ENCODE data around the gene SLC9A9.

Gene SLC9A9

DNA sequence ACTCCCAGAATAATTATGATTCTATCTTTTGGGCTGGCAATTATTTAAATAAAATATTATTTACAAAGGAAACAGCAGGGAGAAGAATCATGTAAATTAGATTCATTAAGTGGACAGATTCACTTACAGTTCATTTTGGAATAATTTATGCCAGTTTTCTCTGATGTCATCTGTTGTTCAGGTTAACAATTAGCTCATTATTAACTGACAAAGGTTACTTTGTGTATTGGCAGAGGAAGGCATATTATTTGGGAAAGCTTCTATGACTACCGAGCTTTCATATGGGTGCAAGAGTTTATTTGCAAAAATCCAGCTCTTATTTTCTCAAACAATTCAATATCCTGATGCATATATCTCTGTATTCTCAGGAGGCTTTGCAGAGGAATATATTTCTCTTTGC, 504.3 kb downstream of the SLC9A9 start:
- H3K9ac ChIP-seq (ENCODE audit: low read length) = no peak overlapping the region
- H3K4me3 ChIP-seq (ENCODE audit: low read length) = no peak overlapping the region
- no peaks in the 10 kb centered on the region for H3K36me3 ChIP-seq (ENCODE audit: control insufficient read depth, insufficient read depth, low read length)
- H3K27ac ChIP-seq (ENCODE audit: low read depth, low read length) = no peak overlapping the region
- H3K27me3 ChIP-seq (ENCODE audit: control insufficient read depth, insufficient read depth, low read length) = no peaks in the 10 kb centered on the region
- no peaks in the 10 kb centered on the region for H3K4me1 ChIP-seq (ENCODE audit: control insufficient read depth, insufficient read depth, low read length)

DNA sequence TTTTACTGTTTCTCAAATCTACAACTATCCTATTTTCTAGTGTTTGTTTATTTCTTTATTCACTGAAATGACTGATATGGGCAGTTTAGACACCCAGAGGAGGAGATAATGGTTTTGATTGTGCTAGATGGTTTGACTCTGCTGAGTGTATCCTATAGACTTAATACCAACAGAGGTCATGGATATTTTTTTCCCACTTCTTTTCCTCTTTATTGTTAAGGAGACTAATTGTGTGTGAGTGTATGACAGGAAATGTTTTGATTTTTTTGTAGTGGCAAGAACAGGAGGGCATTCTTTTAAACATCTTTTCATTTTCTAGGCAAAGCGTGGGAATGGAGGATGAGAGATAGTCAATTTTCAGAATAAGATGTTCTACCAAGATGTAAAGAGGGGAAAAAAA, 505.2 kb downstream of the SLC9A9 start:
- no peaks in the 10 kb centered on the region for H3K27me3 ChIP-seq (ENCODE audit: control insufficient read depth, insufficient read depth, low read length)
- no peaks in the 10 kb centered on the region for H3K4me1 ChIP-seq (ENCODE audit: control insufficient read depth, insufficient read depth, low read length)
- no peak overlapping the region for H3K4me3 ChIP-seq (ENCODE audit: low read length)
- no peak overlapping the region for H3K9ac ChIP-seq (ENCODE audit: low read length)
- no peaks in the 10 kb centered on the region for H3K36me3 ChIP-seq (ENCODE audit: control insufficient read depth, insufficient read depth, low read length)
- no peak overlapping the region for H3K27ac ChIP-seq (ENCODE audit: low read depth, low read length)

DNA sequence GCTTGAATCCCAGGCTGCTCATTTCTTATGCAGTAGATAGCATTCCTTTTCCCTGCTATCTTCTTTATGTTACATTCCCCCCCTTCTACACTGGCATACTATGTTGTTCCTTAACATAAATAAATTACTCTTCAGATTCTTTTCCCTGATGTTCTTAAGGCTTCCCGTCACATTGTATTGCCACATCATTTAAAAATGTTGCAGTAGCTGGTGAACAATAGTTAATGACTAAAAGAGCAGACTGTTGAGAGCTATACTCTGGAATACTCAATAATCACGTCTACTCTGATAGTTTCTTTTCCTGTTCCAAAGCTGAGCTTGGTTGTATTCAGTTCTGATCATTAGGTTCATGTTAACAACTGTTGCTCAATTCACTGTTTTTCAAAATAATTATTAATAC, 508.8 kb downstream of the SLC9A9 start:
- no peak overlapping the region for H3K4me3 ChIP-seq (ENCODE audit: low read length)
- H3K36me3 ChIP-seq (ENCODE audit: control insufficient read depth, insufficient read depth, low read length) = no peaks in the 10 kb centered on the region
- no peak overlapping the region for H3K9ac ChIP-seq (ENCODE audit: low read length)
- H3K27ac ChIP-seq (ENCODE audit: low read depth, low read length) = no peak overlapping the region
- no peaks in the 10 kb centered on the region for H3K27me3 ChIP-seq (ENCODE audit: control insufficient read depth, insufficient read depth, low read length)
- H3K4me1 ChIP-seq (ENCODE audit: control insufficient read depth, insufficient read depth, low read length) = no peaks in the 10 kb centered on the region

DNA sequence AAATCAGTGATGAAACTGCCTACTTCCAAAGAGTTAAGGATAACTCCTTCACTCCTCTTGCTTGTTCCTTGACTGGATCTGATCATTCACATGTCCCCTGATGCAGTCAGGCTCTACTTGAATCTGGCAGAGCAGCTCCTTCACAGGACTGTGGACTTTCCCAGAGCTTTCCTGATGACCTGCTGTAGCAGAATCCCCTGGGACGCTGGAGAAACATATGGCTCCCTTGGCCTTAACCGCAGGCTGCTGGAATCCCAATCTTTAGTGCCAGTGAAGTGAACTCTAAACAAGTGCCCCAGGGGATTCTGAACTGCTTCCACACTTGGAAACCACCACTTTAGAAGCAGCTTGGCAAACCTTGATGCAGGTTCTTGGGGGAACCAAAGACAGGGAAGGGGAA, 510.9 kb downstream of the SLC9A9 start:
- H3K27me3 ChIP-seq (ENCODE audit: control insufficient read depth, insufficient read depth, low read length) = no peaks in the 10 kb centered on the region
- H3K9ac ChIP-seq (ENCODE audit: low read length) = no peak overlapping the region
- no peak overlapping the region for H3K4me3 ChIP-seq (ENCODE audit: low read length)
- no peaks in the 10 kb centered on the region for H3K36me3 ChIP-seq (ENCODE audit: control insufficient read depth, insufficient read depth, low read length)
- H3K4me1 ChIP-seq (ENCODE audit: control insufficient read depth, insufficient read depth, low read length) = no peaks in the 10 kb centered on the region
- no peak overlapping the region for H3K27ac ChIP-seq (ENCODE audit: low read depth, low read length)

DNA sequence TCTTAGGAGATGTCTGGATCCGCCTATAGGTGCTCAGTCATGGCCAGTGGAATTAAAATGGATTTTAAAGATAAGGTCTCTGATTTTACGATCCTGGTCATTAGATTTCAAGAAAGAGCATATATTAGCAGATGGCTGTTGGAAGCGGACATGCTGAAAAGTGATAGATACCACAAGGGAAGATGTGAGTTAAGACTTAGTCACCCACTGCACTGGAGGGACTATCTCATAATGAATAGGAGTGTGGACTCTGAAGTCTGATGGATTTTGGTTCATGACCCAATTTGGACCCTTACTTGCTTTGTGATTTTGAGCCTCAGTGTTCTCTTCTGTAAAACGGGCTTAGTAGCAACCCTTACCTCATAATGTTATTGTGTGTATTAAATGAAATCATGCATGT, 514.0 kb downstream of the SLC9A9 start:
- Histone ChIP-seq H3K27ac (ENCODE audit: low read depth, low read length) (no peak overlapping the region), H3K4me3 (ENCODE audit: low read length) (no peak overlapping the region), H3K36me3 (ENCODE audit: control insufficient read depth, insufficient read depth, low read length) (no peaks in the 10 kb centered on the region), H3K4me1 (ENCODE audit: control insufficient read depth, insufficient read depth, low read length) (peaks cover 3% of the 10 kb centered on the region), H3K9ac (ENCODE audit: low read length) (no peak overlapping the region), H3K27me3 (ENCODE audit: control insufficient read depth, insufficient read depth, low read length) (no peaks in the 10 kb centered on the region)

DNA sequence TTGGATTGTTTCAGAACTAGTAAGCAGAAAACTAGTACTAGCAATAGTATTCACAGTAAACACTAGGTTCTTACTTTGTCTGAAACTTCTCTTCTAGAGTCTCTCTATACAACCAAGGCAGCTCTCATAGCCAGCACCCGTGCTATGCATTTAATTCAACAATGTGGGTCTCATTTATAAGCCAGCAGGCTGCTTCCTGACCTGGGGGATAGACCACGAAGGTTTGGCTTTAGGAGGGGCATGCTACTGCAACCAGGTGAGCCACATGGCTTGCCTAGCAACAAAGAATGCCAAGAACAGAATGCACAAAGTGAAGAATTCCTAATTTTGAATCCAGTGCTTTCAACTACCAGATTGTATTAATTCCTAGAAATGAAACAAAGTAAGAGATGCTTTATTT, 514.9 kb downstream of the SLC9A9 start:
- H3K27me3 ChIP-seq (ENCODE audit: control insufficient read depth, insufficient read depth, low read length) = no peaks in the 10 kb centered on the region
- H3K4me1 ChIP-seq (ENCODE audit: control insufficient read depth, insufficient read depth, low read length) = peaks cover 3% of the 10 kb centered on the region
- no peaks in the 10 kb centered on the region for H3K36me3 ChIP-seq (ENCODE audit: control insufficient read depth, insufficient read depth, low read length)
- H3K9ac ChIP-seq (ENCODE audit: low read length) = no peak overlapping the region
- no peak overlapping the region for H3K27ac ChIP-seq (ENCODE audit: low read depth, low read length)
- H3K4me3 ChIP-seq (ENCODE audit: low read length) = no peak overlapping the region

DNA sequence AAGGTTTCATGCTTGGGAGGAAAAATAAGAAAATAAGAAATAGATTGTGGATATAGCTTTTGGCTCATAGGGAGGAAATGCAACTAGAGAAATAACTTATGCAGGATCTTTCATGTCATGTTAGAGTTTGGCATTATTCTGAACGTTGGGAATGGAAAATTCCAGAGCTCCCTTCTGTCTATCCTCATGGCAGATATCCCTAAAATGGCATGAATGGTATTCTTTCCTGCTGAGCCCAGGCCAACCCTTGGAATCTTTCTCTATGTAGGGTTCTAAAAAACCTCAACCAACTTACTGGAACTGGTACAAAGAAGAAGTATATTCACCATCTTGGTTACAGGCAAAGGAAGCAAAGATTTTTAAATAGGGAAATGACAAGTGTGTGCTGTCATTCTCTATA, 516.2 kb downstream of the SLC9A9 start:
- no peak overlapping the region for H3K27ac ChIP-seq (ENCODE audit: low read depth, low read length)
- H3K9ac ChIP-seq (ENCODE audit: low read length) = no peak overlapping the region
- H3K27me3 ChIP-seq (ENCODE audit: control insufficient read depth, insufficient read depth, low read length) = no peaks in the 10 kb centered on the region
- H3K4me1 ChIP-seq (ENCODE audit: control insufficient read depth, insufficient read depth, low read length) = peaks cover 3% of the 10 kb centered on the region
- H3K4me3 ChIP-seq (ENCODE audit: low read length) = no peak overlapping the region
- H3K36me3 ChIP-seq (ENCODE audit: control insufficient read depth, insufficient read depth, low read length) = no peaks in the 10 kb centered on the region

DNA sequence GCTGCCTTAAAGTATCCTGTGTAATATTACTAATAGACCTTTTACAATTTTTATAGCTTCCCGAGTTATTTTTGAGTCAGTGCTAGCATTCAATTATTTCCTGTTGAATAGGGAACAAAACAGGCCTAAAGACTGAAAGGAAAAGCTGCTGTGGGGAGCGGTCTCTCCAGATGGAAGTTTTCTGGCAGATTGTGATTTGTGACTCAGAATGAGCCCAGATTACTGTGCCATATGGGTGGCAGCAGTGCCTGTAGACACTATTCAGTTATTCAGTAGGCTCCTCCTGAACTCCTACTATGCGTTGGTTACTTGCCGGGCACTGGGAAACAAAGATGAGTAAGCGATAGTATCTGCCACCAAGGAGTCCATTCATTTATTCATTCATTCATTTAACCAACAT, 516.9 kb downstream of the SLC9A9 start:
- H3K4me3 ChIP-seq (ENCODE audit: low read length) = no peak overlapping the region

DNA sequence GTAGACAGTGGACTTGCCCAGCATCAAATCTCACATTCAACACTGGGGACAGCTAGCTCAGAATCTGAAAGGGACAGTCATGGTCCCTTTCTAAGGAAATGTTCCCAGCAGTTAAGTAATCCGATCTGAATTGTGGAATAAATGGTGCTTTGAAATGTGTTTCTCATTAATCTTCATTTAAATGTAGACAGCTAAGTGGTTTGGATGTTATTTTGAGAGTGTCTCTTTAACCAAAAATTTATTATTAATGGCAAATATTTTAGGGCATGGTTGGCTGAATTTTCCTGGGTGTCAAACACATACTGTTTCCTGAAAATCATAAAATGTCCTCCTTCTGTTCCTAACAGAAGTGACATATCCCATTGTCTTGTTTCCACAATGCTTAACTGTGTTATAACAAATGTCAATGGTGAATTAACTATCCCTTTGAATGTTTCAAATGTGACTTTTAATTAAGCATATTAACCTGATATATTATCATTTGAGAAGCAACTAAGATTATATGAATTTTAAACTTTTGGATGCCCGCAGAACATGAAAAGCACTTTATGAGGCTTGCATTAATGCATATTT, 517.9 kb downstream of the SLC9A9 start:
- Histone ChIP-seq H3K4me1 (ENCODE audit: control insufficient read depth, insufficient read depth, low read length) (peaks cover 3% of the 10 kb centered on the region), H3K36me3 (ENCODE audit: control insufficient read depth, insufficient read depth, low read length) (no peaks in the 10 kb centered on the region), H3K4me3 (ENCODE audit: low read length) (no peak overlapping the region), H3K27me3 (ENCODE audit: control insufficient read depth, insufficient read depth, low read length) (no peaks in the 10 kb centered on the region), H3K27ac (ENCODE audit: low read depth, low read length) (no peak overlapping the region), H3K9ac (ENCODE audit: low read length) (no peak overlapping the region)

More for the DNA sequence above, 516.9 kb downstream of the SLC9A9 start:
- Histone ChIP-seq H3K4me1 (ENCODE audit: control insufficient read depth, insufficient read depth, low read length) (peaks cover 3% of the 10 kb centered on the region), H3K9ac (ENCODE audit: low read length) (no peak overlapping the region), H3K36me3 (ENCODE audit: control insufficient read depth, insufficient read depth, low read length) (no peaks in the 10 kb centered on the region), H3K27ac (ENCODE audit: low read depth, low read length) (no peak overlapping the region), H3K27me3 (ENCODE audit: control insufficient read depth, insufficient read depth, low read length) (no peaks in the 10 kb centered on the region)

DNA sequence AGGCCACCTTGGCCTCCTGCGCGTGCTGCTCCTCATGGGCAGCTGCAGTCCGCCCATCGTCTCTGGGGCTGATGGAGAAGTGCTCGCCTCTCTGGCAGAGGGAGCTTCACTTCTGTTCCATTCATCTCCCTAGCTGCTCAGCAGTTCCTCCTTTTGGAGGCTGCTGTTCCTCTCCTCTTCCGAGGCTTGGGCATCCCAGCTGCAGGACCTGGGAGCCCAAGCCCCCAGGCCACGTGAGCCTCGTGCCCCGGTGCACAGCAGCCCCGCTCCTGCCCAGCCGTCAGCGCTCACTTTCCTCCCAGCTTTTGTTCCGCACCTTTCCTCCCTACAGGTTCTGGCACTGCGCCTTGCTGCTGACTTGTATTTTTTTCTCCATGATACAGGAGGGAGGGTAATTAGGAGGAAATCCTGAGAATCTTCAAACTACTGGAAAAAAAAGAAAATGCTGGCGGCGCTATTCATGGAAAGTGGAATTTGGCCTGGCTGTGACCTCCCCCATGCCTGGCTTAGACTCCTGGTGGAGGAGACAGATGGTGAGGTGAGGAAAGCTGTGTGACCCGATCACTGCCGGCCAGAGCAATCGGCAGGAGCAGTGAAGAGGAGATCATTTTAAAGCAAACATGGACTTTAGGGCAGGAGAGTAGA, 518.6 kb downstream of the SLC9A9 start:
- H3K27ac ChIP-seq (ENCODE audit: low read depth, low read length) = no peak overlapping the region
- no peak overlapping the region for H3K9ac ChIP-seq (ENCODE audit: low read length)
- H3K27me3 ChIP-seq (ENCODE audit: control insufficient read depth, insufficient read depth, low read length) = no peaks in the 10 kb centered on the region
- no peak overlapping the region for H3K4me3 ChIP-seq (ENCODE audit: low read length)
- H3K36me3 ChIP-seq (ENCODE audit: control insufficient read depth, insufficient read depth, low read length) = no peaks in the 10 kb centered on the region
- H3K4me1 ChIP-seq (ENCODE audit: control insufficient read depth, insufficient read depth, low read length) = peaks cover 3% of the 10 kb centered on the region

DNA sequence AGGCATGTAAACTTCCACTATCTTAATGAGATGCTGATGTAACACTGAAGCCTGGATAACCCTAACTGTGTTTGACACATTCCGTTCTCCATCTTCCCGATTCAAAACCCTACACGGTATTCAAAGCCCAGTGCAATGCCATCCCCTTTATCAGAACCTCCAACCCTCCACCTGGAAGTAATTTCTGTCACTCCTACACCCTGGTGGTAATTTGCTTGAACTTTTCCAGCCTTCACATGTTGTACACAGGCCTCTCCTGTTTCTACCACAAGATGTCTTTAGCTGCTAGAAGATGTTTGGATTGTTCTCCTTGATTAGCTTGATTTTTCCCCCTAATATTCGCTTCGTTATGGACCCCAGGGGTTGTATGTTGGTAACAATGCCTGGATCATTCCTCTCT, 519.8 kb downstream of the SLC9A9 start:
- Histone ChIP-seq H3K4me3 (ENCODE audit: low read length) (no peak overlapping the region), H3K27me3 (ENCODE audit: control insufficient read depth, insufficient read depth, low read length) (no peaks in the 10 kb centered on the region), H3K36me3 (ENCODE audit: control insufficient read depth, insufficient read depth, low read length) (no peaks in the 10 kb centered on the region), H3K27ac (ENCODE audit: low read depth, low read length) (no peak overlapping the region), H3K9ac (ENCODE audit: low read length) (no peak overlapping the region), H3K4me1 (ENCODE audit: control insufficient read depth, insufficient read depth, low read length) (peaks cover 3% of the 10 kb centered on the region)

DNA sequence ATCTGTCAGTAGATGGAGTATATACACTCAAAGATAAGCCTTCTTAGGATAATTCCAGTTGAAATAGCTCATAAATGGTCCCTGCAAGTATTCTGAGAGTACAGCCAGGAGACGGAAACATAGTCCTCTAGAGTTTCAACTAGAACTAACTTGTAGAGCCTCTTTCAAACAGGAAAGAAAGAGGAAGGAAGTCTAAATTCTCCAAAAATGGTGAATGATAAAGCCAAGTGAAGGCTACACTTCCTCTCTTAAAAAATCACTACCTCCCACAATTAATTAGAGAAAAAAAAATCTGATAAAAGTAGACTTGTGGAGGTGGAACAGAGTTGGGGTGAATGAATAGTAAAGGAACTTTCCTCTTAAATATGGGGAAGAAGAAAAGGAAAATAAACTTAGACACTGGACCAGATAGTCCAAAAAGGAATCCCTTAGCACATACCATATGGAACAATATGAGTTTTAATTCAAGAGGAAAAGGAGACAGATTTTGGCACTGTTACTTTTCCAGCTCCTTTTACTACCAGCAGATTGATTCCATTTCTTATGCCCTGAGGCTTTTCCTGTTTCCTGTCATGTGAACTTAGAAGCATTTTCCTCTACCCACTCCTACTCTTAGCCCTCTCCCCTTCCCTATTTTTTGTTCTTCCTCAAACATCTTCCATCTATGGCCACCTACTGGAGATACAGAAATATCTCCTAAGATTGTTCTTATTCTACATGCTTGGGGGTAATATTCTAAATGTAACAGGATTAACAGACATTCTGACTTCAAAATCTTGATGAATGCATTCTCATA, 521.1 kb downstream of the SLC9A9 start:
- H3K9ac ChIP-seq (ENCODE audit: low read length) = no peak overlapping the region

More for the DNA sequence above, 521.1 kb downstream of the SLC9A9 start:
- Histone ChIP-seq H3K36me3 (ENCODE audit: control insufficient read depth, insufficient read depth, low read length) (no peaks in the 10 kb centered on the region), H3K4me3 (ENCODE audit: low read length) (no peak overlapping the region), H3K27ac (ENCODE audit: low read depth, low read length) (no peak overlapping the region), H3K4me1 (ENCODE audit: control insufficient read depth, insufficient read depth, low read length) (peaks cover 2% of the 10 kb centered on the region), H3K27me3 (ENCODE audit: control insufficient read depth, insufficient read depth, low read length) (no peaks in the 10 kb centered on the region)
